Measurements from ENCODE around the gene TMEM263. TPM values are rescaled to one million over a fixed set of nuclear protein-coding genes. Genes with fewer than 3 reads are reported as not detected.

TMEM263 gene
- total and polyA plus RNA-seq, 8 donors: 12.9 to 108 (median 29.9) TPM

- Histone ChIP-seq H3K36me3 (peaks cover 4 to 30% (median 18%) of the 10 kb centered on the region in 4 donors), H3K4me1 (peaks cover 9 to 65% (median 36%) of the 10 kb centered on the region in 4 donors), H3K4me3 (no peak overlapping the region), H3K27me3 (no peaks in the 10 kb centered on the region), H3K9me3 (no peaks in the 10 kb centered on the region), H3K27ac (no peak overlapping the region)
- intact Hi-C loops (cut with DNase I; ENCODE audit: low total_unique reads): no loop called here
- TF ChIP-seq POLR2A (IDR thresholded peaks at IDR 0.05) (no peak), EP300 (IDR thresholded peaks at IDR 0.05) (no peak), CTCF (IDR thresholded peaks at IDR 0.05) (no peak), POLR2AphosphoS5 (IDR thresholded peaks at IDR 0.05) (no peak)
- WGBS, 5 donors: 79 to 93% (median 91%) methylated on average over 3 of the region's 3 CpGs
- no peak for DNase-seq
These were observed 6.6 kb downstream of the TMEM263 start for GRCh38 chr12:106962286-106962685.

- H3K27me3 ChIP-seq: no peaks in the 10 kb centered on the region
- H3K4me3 ChIP-seq: no peak overlapping the region
- no peak overlapping the region for H3K27ac ChIP-seq
- WGBS, 5 donors: 84 to 92% (median 88%) methylated on average over 2 of the region's 2 CpGs
- no peaks in the 10 kb centered on the region for H3K9me3 ChIP-seq
- H3K36me3 ChIP-seq: peaks cover 12 to 41% (median 38%) of the 10 kb centered on the region in 4 donors
- intact Hi-C loops (cut with DNase I; ENCODE audit: low total_unique reads): no loop called here
- DNase-seq: no peak
- TF ChIP-seq POLR2A (IDR thresholded peaks at IDR 0.05): no peak
- no peak for TF ChIP-seq EP300 (IDR thresholded peaks at IDR 0.05)
- no peak for TF ChIP-seq CTCF (IDR thresholded peaks at IDR 0.05)
- no peak for TF ChIP-seq POLR2AphosphoS5 (IDR thresholded peaks at IDR 0.05)
- peaks cover 0 to 42% (median 18%) of the 10 kb centered on the region in 4 donors for H3K4me1 ChIP-seq
These were observed 8.8 kb downstream of the TMEM263 start for GRCh38 chr12:106964526-106964925.

GRCh38 chr12:106971065-106971464, 15.4 kb downstream of the TMEM263 start:
- DNase-seq: no peak
- H3K9me3 ChIP-seq: no peaks in the 10 kb centered on the region
- peak overlapping the region in 1 of 5 donors; percentile 2 for H3K27ac ChIP-seq
- no peaks in the 10 kb centered on the region for H3K27me3 ChIP-seq
- WGBS, 5 donors: 96 to 100% (median 97%) methylated on average over 2 of the region's 2 CpGs
- H3K36me3 ChIP-seq: peaks cover 12 to 48% (median 41%) of the 10 kb centered on the region in 4 donors
- H3K4me3 ChIP-seq: no peak overlapping the region
- intact Hi-C loops (cut with DNase I; ENCODE audit: low total_unique reads): no loop called here
- TF ChIP-seq POLR2A (IDR thresholded peaks at IDR 0.05): no peak
- no peak for TF ChIP-seq EP300 (IDR thresholded peaks at IDR 0.05)
- no peak for TF ChIP-seq CTCF (IDR thresholded peaks at IDR 0.05)
- no peak for TF ChIP-seq POLR2AphosphoS5 (IDR thresholded peaks at IDR 0.05)
- peaks cover 16 to 43% (median 28%) of the 10 kb centered on the region in 4 donors for H3K4me1 ChIP-seq

GRCh38 chr12:106973545-106973944, 17.8 kb downstream of the TMEM263 start:
- Histone ChIP-seq H3K9me3 (no peaks in the 10 kb centered on the region), H3K4me1 (peaks cover 25 to 68% (median 50%) of the 10 kb centered on the region in 4 donors), H3K27me3 (no peaks in the 10 kb centered on the region), H3K36me3 (peaks cover 0 to 30% (median 21%) of the 10 kb centered on the region in 4 donors), H3K4me3 (no peak overlapping the region), H3K27ac (peak overlapping the region in 3 of 5 donors; percentile 2 to 79 (median 75))
- DNase-seq: no peak
- intact Hi-C loops (cut with DNase I; ENCODE audit: low total_unique reads): no loop called here
- TF ChIP-seq POLR2AphosphoS5 (IDR thresholded peaks at IDR 0.05): no peak
- no peak for TF ChIP-seq CTCF (IDR thresholded peaks at IDR 0.05)
